RWPE1 (cell line): Measurements from ENCODE around the gene MED12L.

Source experiments
- CTCF ChIA-PET: fragments of 350-600 bp; sonication (Branson Sonifier 250); formaldehyde crosslinking; extraction: SDS; loops from one replicate; lab custom pipeline; 2021; lab: Yijun Ruan, JAX
- POLR2A ChIA-PET: fragments of 400-600 bp; formaldehyde crosslinking; extraction: SDS; loops from one replicate; lab custom pipeline; 2020; ENCODE audit warnings: antibody characterized with exemption; ENCODE audit not compliant: low non-redundant PET; lab: Yijun Ruan, JAX
- DNase-seq: peaks from one replicate; pipeline ENCODE4 v3.0.0; 2012; ENCODE audit warnings: low spot score
- H3K27ac ChIP-seq: fragments of 450-650 bp; 2 replicates; pipeline ENCODE4 v1.5.1; 2017
- TF ChIP-seq, protein P1 (sequence below): fragments of 450-650 bp; conservative IDR thresholded peaks from 2 replicates; pipeline ENCODE4 v1.5.1; 2017; ENCODE audit warnings: low read depth, mild to moderate bottlenecking

MED12L gene

DNA sequence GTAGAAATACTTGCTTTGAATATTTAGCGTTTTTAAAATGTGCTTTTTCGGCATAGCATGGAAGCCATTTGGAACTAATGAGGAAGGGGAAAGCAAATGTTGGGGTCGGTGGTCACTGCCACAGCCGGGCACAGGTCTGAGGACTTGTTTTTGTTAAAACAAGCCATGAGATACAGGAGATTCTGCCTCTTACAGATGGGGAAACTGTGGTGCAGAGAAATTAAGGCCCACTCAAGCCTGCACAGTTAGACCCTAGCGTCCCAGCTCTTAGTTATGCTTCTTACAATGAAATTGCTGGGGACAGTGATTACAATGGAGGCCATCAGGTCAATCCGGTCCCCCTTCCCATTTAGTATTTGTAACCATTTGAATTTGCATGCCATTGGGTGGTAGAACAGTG lies 120.0 kb downstream of the MED12L start:
- DNase-seq: no peak
- TF ChIP-seq, protein P1, sequence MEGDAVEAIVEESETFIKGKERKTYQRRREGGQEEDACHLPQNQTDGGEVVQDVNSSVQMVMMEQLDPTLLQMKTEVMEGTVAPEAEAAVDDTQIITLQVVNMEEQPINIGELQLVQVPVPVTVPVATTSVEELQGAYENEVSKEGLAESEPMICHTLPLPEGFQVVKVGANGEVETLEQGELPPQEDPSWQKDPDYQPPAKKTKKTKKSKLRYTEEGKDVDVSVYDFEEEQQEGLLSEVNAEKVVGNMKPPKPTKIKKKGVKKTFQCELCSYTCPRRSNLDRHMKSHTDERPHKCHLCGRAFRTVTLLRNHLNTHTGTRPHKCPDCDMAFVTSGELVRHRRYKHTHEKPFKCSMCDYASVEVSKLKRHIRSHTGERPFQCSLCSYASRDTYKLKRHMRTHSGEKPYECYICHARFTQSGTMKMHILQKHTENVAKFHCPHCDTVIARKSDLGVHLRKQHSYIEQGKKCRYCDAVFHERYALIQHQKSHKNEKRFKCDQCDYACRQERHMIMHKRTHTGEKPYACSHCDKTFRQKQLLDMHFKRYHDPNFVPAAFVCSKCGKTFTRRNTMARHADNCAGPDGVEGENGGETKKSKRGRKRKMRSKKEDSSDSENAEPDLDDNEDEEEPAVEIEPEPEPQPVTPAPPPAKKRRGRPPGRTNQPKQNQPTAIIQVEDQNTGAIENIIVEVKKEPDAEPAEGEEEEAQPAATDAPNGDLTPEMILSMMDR: no peak
- CTCF ChIA-PET: interaction anchor here (0.6 kb wide), 1 partner anchor 51 kb away, joined by 3 read pairs; no protein-coding TSS in a partner anchor
- no peak overlapping the region for H3K27ac ChIP-seq
- POLR2A ChIA-PET: no interaction called here

DNA sequence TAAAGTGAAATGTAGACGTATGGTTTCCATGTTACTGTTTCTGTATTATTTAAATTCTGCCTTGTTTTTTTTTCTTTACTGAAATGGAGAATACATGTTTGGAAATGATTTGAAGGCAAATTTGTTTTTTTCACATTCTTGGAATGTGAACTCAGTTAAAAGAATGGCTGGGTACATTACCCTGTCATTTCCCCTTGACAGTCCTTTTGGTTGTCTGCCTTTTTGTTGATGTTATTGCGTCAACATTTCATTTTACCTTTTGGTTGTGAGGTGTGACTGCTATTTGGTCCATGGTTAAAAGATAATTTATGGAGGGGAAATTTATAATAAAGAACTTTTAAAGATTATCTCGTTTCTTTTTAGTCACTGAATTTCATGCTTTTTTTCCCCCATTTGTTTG lies 120.7 kb downstream of the MED12L start:
- ChIA-PET POLR2A (no interaction called here), CTCF (interaction anchor here (0.6 kb wide), 1 partner anchor 80 kb away, joined by 6 read pairs; no protein-coding TSS in a partner anchor)
- TF ChIP-seq, protein P1: no peak
- H3K27ac ChIP-seq: no peak overlapping the region
- DNase-seq: no peak

- TF ChIP-seq, protein P1: no peak
- CTCF ChIA-PET: interaction anchor here (0.8 kb wide), 1 partner anchor 122 kb away, joined by 3 read pairs; no protein-coding TSS in a partner anchor
- POLR2A ChIA-PET: no interaction called here
These were observed 124.2 kb downstream of the MED12L start for GRCh38 chr3:151209654-151210053.

GRCh38 chr3:151210676-151211381 lies 125.4 kb downstream of the MED12L start:
- CTCF ChIA-PET: interaction anchor here (0.6 to 0.7 kb wide), 3 partner anchors 55 to 919 kb away, joined by 4 to 6 read pairs (median 5); no protein-coding TSS in a partner anchor
- no peak for DNase-seq
- POLR2A ChIA-PET: no interaction called here
- no peak overlapping the region for H3K27ac ChIP-seq
- TF ChIP-seq, protein P1: no peak

More at GRCh38 chr3:151209654-151210053, 124.2 kb downstream of the MED12L start:
- no peak for DNase-seq
- H3K27ac ChIP-seq: no peak overlapping the region

DNA sequence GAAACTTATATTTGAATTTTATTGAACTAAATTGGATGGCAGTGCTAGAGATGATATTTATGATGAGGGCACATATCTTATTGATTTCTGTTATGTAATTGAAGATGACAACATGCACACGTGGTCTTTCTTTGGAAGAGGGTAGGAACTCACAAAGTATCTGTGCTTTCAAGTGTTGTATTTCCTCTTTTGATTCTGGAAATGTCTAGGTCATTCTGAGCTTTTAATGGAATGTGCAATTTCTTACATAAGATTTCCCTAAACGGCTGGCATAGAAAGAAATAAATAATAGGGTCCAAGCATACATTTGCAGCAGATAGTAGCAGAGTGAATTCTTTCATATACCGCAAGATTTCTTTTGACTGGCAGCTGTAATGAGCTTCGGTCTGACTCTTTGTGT lies 127.7 kb downstream of the MED12L start:
- CTCF ChIA-PET: no interaction called here
- no peak overlapping the region for H3K27ac ChIP-seq
- no peak for DNase-seq
- POLR2A ChIA-PET: no interaction called here
- TF ChIP-seq, protein P1: no peak

- ChIA-PET POLR2A (no interaction called here), CTCF (no interaction called here)
- H3K27ac ChIP-seq: no peak overlapping the region
- no peak for DNase-seq
- TF ChIP-seq, protein P1: no peak
These were observed 128.4 kb downstream of the MED12L start for GRCh38 chr3:151213881-151214280.
